ENCODE results near the gene BAIAP2. TPM values are rescaled to one million over a fixed set of nuclear protein-coding genes. Genes with fewer than 3 reads are reported as not detected.

Gene BAIAP2
- total and polyA plus RNA-seq, 2 of the 13 experiments (the other 11 are each of a cell fraction or from before 2014, with no cell fraction given), result 22.5 to 24.0 TPM

- CTCF ChIA-PET (ENCODE audit: low intra/inter-chr PET ratio, low total read pairs), result no interaction called here
- no peak overlapping the region for H3K27ac ChIP-seq (ENCODE audit: extremely low read length, insufficient read depth, low read length)
Observed at GRCh38 chr17:81049372-81049911, 14.5 kb downstream of the BAIAP2 start.

DNA sequence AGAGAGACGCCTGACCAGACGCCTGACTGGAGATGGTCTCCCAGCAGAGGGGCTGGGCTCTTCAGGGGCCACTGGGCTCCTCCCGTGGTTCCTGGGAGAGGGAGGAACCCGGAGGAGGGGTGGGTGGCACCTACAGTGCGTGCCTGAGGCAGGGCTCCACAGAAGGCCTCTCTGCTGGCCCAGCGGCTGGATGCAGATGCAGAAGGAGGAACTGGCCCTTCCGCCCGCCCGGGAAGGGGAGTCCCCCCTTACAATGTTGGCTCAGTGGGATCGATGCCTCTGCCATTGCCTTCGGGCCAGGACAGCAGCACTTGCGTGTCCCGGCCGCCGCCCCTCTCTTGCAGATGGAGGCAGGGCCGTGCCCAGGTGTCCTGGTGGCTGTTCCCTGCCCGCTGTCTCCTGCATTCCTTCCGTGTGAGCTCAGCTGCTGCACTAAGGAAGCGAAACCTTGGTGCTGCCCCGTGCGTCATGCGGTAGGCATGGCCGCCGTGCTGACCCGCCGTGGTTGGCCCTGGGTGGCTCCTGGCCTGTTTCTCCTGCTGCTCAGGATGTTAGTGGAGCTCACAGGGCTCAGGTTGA lies 15.1 kb downstream of the BAIAP2 start:
- BruUV-seq (replicated peaks), result no TSS peak
- ATAC-seq, result no peak
- ChIA-PET CTCF (ENCODE audit: low intra/inter-chr PET ratio, low total read pairs) (no interaction called here), POLR2A (no interaction called here)
- TF ChIP-seq ZNF569 (CRISPR knock-in tag; IDR thresholded peaks at IDR 0.05; ENCODE audit: borderline replicate concordance) (no peak), ZBTB33 (CRISPR knock-in tag; IDR thresholded peaks at IDR 0.05) (peak; percentile 53; the same call in 1 of the 2 replicates)
- intact Hi-C loops (cut with micrococcal nuclease; ENCODE audit: unreplicated experiment) (loop anchor here (5.0 kb wide), 1 partner anchor 32 kb away; no protein-coding TSS in a partner anchor), in situ Hi-C loops (cut with HindIII; ENCODE audit: extremely low pct_ligation_motif_present, low pct_unique_long_range_greater_than_20kb) (no loop called here)
- H2AFZ ChIP-seq (ENCODE audit: low read length), result no peak overlapping the region
- H3K27me3 ChIP-seq (ENCODE audit: control insufficient read depth in 1 of 2, insufficient read depth in 2 of 2, low read length in 2 of 2), result no peaks in the 10 kb centered on the region
- no peak overlapping the region for H3K4me2 ChIP-seq (ENCODE audit: low read depth, low read length)
- FAIRE-seq, result no peak
- H3K4me1 ChIP-seq (ENCODE audit: insufficient read depth, low read length), result peaks cover 43% of the 10 kb centered on the region
- no peak overlapping the region for H3K27ac ChIP-seq (ENCODE audit: extremely low read length, insufficient read depth, low read length)
- no peak for DNase-seq (ENCODE audit: low spot score)
- H3K4me3 ChIP-seq (replicated peaks in 1 of 3; ENCODE audit: insufficient read depth in 1 of 3, low read depth in 2 of 3, low read length in 3 of 3), result no peak overlapping the region
- H3K36me3 ChIP-seq (replicated peaks in 1 of 2; ENCODE audit: control insufficient read depth in 1 of 2, insufficient read depth in 2 of 2, low read length in 2 of 2), result peaks cover 11 to 13% of the 10 kb centered on the region in 2 experiments; a peak in 4 of 5 replicates
- no peaks in the 10 kb centered on the region for H3K9me3 ChIP-seq (ENCODE audit: low read length)
- H3K79me2 ChIP-seq (ENCODE audit: insufficient read depth, low read length), result peaks cover 48% of the 10 kb centered on the region
- H4K20me1 ChIP-seq (ENCODE audit: insufficient read depth, low read length), result peaks cover 15% of the 10 kb centered on the region; the same call in 1 of the 2 replicates
- no peak overlapping the region for H3K9ac ChIP-seq (ENCODE audit: insufficient read depth, low read depth, low read length)
- WGBS (ENCODE audit: low lambda C conversion rate), result 98% methylated on average over 8 of the region's 26 CpGs

More at GRCh38 chr17:81049372-81049911, 14.5 kb downstream of the BAIAP2 start:
- H3K79me2 ChIP-seq (ENCODE audit: insufficient read depth, low read length), result peaks cover 54% of the 10 kb centered on the region
- BruUV-seq (replicated peaks), result no TSS peak
- H3K4me1 ChIP-seq (ENCODE audit: insufficient read depth, low read length), result peaks cover 49% of the 10 kb centered on the region
- peaks cover 5 to 6% of the 10 kb centered on the region in 2 experiments; a peak in 2 of 5 replicates for H3K36me3 ChIP-seq (replicated peaks in 1 of 2; ENCODE audit: control insufficient read depth in 1 of 2, insufficient read depth in 2 of 2, low read length in 2 of 2)
- H3K4me3 ChIP-seq (replicated peaks in 1 of 3; ENCODE audit: insufficient read depth in 1 of 3, low read depth in 2 of 3, low read length in 3 of 3), result no peak overlapping the region
- H2AFZ ChIP-seq (ENCODE audit: low read length), result no peak overlapping the region
- H3K27me3 ChIP-seq (ENCODE audit: control insufficient read depth in 1 of 2, insufficient read depth in 2 of 2, low read length in 2 of 2), result no peaks in the 10 kb centered on the region
- no peak overlapping the region for H3K9ac ChIP-seq (ENCODE audit: insufficient read depth, low read depth, low read length)
- no peaks in the 10 kb centered on the region for H3K9me3 ChIP-seq (ENCODE audit: low read length)
- TF ChIP-seq AKAP8 (CRISPR knock-in tag; IDR thresholded peaks at IDR 0.05) (0 out of 2 replicates have a peak, but pooled peaks have one; percentile 3), ZNF101 (CRISPR knock-in tag; IDR thresholded peaks at IDR 0.05; ENCODE audit: borderline replicate concordance, low read depth) (no peak)
- in situ Hi-C loops (cut with HindIII; ENCODE audit: extremely low pct_ligation_motif_present, low pct_unique_long_range_greater_than_20kb), result no loop called here
- intact Hi-C loops (cut with micrococcal nuclease; ENCODE audit: unreplicated experiment), result loop anchor here (5.0 kb wide), 1 partner anchor 33 kb away; no protein-coding TSS in a partner anchor
- no peak for DNase-seq (ENCODE audit: low spot score)
- no peak overlapping the region for H3K4me2 ChIP-seq (ENCODE audit: low read depth, low read length)
- no peak for ATAC-seq
- WGBS (ENCODE audit: low lambda C conversion rate), result 83% methylated on average over 15 of the region's 17 CpGs
- no peak for FAIRE-seq
- POLR2A ChIA-PET, result no interaction called here
- peaks cover 14% of the 10 kb centered on the region; the same call in 1 of the 2 replicates for H4K20me1 ChIP-seq (ENCODE audit: insufficient read depth, low read length)
